Measurements from ENCODE around the gene CORIN.

The CORIN gene

DNA sequence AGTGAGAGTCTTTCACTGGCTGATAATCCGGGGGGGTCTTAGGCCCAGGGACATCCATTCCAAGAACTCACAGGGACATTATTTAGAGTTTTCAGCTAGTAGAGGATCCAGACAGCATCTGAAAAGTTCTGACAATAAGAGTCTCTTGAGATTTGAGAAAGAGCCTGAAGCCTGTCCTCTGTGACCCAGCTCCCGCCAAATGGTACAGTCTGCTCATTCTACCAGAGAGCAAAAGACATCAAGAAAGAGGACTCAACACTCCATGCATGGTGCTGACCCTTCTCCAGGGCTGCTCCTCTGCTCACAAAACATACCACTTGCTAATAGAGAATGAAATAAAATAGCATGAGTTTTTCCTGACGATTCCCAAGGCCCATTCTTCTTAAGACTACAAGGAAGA, 190.8 kb downstream of the CORIN start:
- Histone ChIP-seq H3K9me3 (ENCODE audit: control insufficient read depth, insufficient read depth, low read length) (no peaks in the 10 kb centered on the region), H4K20me1 (ENCODE audit: control insufficient read depth, insufficient read depth, low read depth, low read length) (no peaks in the 10 kb centered on the region), H3K36me3 (ENCODE audit: control insufficient read depth, low read length) (no peaks in the 10 kb centered on the region), H3K27me3 (ENCODE audit: control insufficient read depth, low read length) (no peaks in the 10 kb centered on the region), H3K9me2 (replicated peaks; ENCODE audit: control insufficient read depth, low read length) (no peaks in the 10 kb centered on the region), H3K4me3 (ENCODE audit: low read length) (no peak overlapping the region), H3F3A (ENCODE audit: control insufficient read depth, insufficient read depth) (no peaks in the 10 kb centered on the region), H3K4me1 (ENCODE audit: control insufficient read depth, low read length) (peaks cover 15% of the 10 kb centered on the region), H3K27ac (ENCODE audit: low read depth, low read length) (no peak overlapping the region), H3K4me2 (ENCODE audit: low read length) (no peak overlapping the region), H3K79me2 (ENCODE audit: control insufficient read depth, low read length) (no peaks in the 10 kb centered on the region)
- TF ChIP-seq EZH2phosphoT487 (IDR thresholded peaks at IDR 0.05; ENCODE audit: borderline replicate concordance, low read length), result no peak
- TF ChIP-seq, protein P1, sequence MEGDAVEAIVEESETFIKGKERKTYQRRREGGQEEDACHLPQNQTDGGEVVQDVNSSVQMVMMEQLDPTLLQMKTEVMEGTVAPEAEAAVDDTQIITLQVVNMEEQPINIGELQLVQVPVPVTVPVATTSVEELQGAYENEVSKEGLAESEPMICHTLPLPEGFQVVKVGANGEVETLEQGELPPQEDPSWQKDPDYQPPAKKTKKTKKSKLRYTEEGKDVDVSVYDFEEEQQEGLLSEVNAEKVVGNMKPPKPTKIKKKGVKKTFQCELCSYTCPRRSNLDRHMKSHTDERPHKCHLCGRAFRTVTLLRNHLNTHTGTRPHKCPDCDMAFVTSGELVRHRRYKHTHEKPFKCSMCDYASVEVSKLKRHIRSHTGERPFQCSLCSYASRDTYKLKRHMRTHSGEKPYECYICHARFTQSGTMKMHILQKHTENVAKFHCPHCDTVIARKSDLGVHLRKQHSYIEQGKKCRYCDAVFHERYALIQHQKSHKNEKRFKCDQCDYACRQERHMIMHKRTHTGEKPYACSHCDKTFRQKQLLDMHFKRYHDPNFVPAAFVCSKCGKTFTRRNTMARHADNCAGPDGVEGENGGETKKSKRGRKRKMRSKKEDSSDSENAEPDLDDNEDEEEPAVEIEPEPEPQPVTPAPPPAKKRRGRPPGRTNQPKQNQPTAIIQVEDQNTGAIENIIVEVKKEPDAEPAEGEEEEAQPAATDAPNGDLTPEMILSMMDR (IDR thresholded peaks at IDR 0.05; ENCODE audit: low read depth, low read length, poor library complexity, severe bottlenecking), result no peak

DNA sequence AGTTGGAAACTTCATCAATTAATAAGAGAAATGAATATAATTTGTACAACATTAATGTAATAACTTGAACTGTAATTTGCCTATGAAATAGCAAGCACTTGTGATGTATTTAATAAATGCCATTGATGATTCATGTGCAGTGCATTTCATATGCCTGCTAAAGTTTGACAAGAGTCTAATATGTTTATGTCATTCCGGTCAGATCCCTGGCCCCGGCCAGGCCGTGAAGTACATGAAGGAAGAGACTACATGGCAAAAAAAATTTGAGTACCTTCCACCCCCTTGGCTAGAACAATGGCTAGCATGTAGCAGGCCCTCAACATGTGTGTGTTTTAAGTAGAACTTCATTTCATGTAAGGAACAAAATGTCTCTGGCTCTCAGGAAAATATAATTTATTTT, 191.5 kb downstream of the CORIN start:
- H3K79me2 ChIP-seq (ENCODE audit: control insufficient read depth, low read length), result no peaks in the 10 kb centered on the region
- H3K4me1 ChIP-seq (ENCODE audit: control insufficient read depth, low read length), result peaks cover 21% of the 10 kb centered on the region
- H3K27ac ChIP-seq (ENCODE audit: low read depth, low read length), result no peak overlapping the region
- no peak overlapping the region for H3K4me2 ChIP-seq (ENCODE audit: low read length)
- no peaks in the 10 kb centered on the region for H3K9me2 ChIP-seq (replicated peaks; ENCODE audit: control insufficient read depth, low read length)
- no peaks in the 10 kb centered on the region for H3K9me3 ChIP-seq (ENCODE audit: control insufficient read depth, insufficient read depth, low read length)
- no peak for TF ChIP-seq EZH2phosphoT487 (IDR thresholded peaks at IDR 0.05; ENCODE audit: borderline replicate concordance, low read length)
- TF ChIP-seq, protein P1 (IDR thresholded peaks at IDR 0.05; ENCODE audit: low read depth, low read length, poor library complexity, severe bottlenecking), result no peak
- H3K27me3 ChIP-seq (ENCODE audit: control insufficient read depth, low read length), result no peaks in the 10 kb centered on the region
- no peaks in the 10 kb centered on the region for H3F3A ChIP-seq (ENCODE audit: control insufficient read depth, insufficient read depth)
- no peaks in the 10 kb centered on the region for H3K36me3 ChIP-seq (ENCODE audit: control insufficient read depth, low read length)
- H3K4me3 ChIP-seq (ENCODE audit: low read length), result no peak overlapping the region
- no peaks in the 10 kb centered on the region for H4K20me1 ChIP-seq (ENCODE audit: control insufficient read depth, insufficient read depth, low read depth, low read length)

DNA sequence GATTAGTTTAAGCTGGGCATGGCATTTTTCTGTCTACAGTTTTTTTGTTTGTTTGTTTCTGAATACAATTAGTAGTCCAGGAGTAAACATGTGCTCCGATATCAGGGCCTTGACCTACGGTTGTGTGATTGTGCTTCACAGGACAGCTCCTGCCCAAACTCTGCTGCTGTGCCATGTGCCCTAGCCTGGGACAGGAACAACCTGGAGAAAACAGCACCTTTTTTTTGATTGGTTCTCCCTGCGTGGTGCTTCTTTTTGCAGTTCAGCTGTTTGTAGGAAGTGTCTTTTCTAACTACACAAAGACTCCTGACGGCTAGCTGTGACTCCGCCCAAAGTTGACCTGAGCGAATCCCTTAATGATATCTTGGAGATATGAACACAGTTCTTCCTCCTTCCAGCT, 194.0 kb downstream of the CORIN start:
- Histone ChIP-seq H3F3A (ENCODE audit: control insufficient read depth, insufficient read depth) (no peaks in the 10 kb centered on the region), H3K4me3 (ENCODE audit: low read length) (no peak overlapping the region), H3K4me2 (ENCODE audit: low read length) (no peak overlapping the region), H3K36me3 (ENCODE audit: control insufficient read depth, low read length) (no peaks in the 10 kb centered on the region), H3K9me2 (replicated peaks; ENCODE audit: control insufficient read depth, low read length) (no peaks in the 10 kb centered on the region), H3K27me3 (ENCODE audit: control insufficient read depth, low read length) (no peaks in the 10 kb centered on the region), H3K4me1 (ENCODE audit: control insufficient read depth, low read length) (peaks cover 35% of the 10 kb centered on the region), H4K20me1 (ENCODE audit: control insufficient read depth, insufficient read depth, low read depth, low read length) (no peaks in the 10 kb centered on the region), H3K79me2 (ENCODE audit: control insufficient read depth, low read length) (no peaks in the 10 kb centered on the region), H3K9me3 (ENCODE audit: control insufficient read depth, insufficient read depth, low read length) (no peaks in the 10 kb centered on the region), H3K27ac (ENCODE audit: low read depth, low read length) (no peak overlapping the region)
- TF ChIP-seq, protein P1 (IDR thresholded peaks at IDR 0.05; ENCODE audit: low read depth, low read length, poor library complexity, severe bottlenecking), result no peak
- no peak for TF ChIP-seq EZH2phosphoT487 (IDR thresholded peaks at IDR 0.05; ENCODE audit: borderline replicate concordance, low read length)
